ENCODE measurements around the gene MALSU1.

Gene MALSU1

GRCh38 chr7:23358152-23358674 is 59.1 kb downstream of the MALSU1 start:
- Histone ChIP-seq H3K4me1 (ENCODE audit: control insufficient read depth in 1 of 2, insufficient read depth in 2 of 2, low read length in 2 of 2) (no peaks in the 10 kb centered on the region), H3K27ac (ENCODE audit: low read depth, low read length) (no peak overlapping the region), H3K36me3 (ENCODE audit: control insufficient read depth in 1 of 2, insufficient read depth in 2 of 2, low read length in 2 of 2) (no peaks in the 10 kb centered on the region), H3K9me3 (ENCODE audit: control insufficient read depth in 1 of 2, low read length in 2 of 2) (no peaks in the 10 kb centered on the region), H3K9ac (ENCODE audit: low read depth in 1 of 2, low read length in 2 of 2) (no peak overlapping the region), H3K27me3 (ENCODE audit: control insufficient read depth in 1 of 2, insufficient read depth in 2 of 2, low read length in 2 of 2) (no peaks in the 10 kb centered on the region), H3K4me3 (ENCODE audit: low read depth in 1 of 2, low read length in 2 of 2) (no peak overlapping the region)
